Peyer's patch (tissue), 4 donors: Measurements from ENCODE around the gene ARHGAP26. TPM values are rescaled to one million over a fixed set of nuclear protein-coding genes. Genes with fewer than 3 reads are reported as not detected.

Experiments
- DNase-seq, 3 donors: peaks; one replicate each; pipeline ENCODE4 v3.0.0-alpha.2; 2017 to 2019
- H3K27ac ChIP-seq, 4 donors: fragments of 200-600 bp; sonication (generic); one replicate each; pipeline ENCODE4 v1.5.1; 2016 to 2019
- H3K27me3 ChIP-seq, 2 donors: fragments of 200-600 bp; sonication (generic); one replicate each; pipeline ENCODE4 v1.5.1; 2019
- H3K36me3 ChIP-seq, 3 donors: fragments of 200-600 bp; sonication (generic); one replicate each; pipeline ENCODE4 v1.5.1; 2016 to 2019
- H3K4me1 ChIP-seq, 4 donors: fragments of 200-600 bp; sonication (generic); one replicate each; pipeline ENCODE4 v1.5.1; 2016 to 2019
- H3K4me3 ChIP-seq, 4 donors: fragments of 200-600 bp; sonication (generic); 1 replicate in 3 of 4; 2 replicates in 1 of 4; pipeline ENCODE4 v1.5.1; 2016 to 2019; ENCODE audit warnings: mild to moderate bottlenecking in 1 of 4
- H3K9me3 ChIP-seq, 4 donors: fragments of 200-600 bp; sonication (generic); one replicate each; pipeline ENCODE4 v1.5.1; 2016 to 2019; ENCODE audit warnings: mild to moderate bottlenecking in 1 of 4
- POLR2A ChIP-seq, 2 donors: fragments of 450-650 bp; IDR thresholded peaks; one replicate each; pipeline ENCODE4 v1.5.1; 2017; ENCODE audit warnings: antibody characterized with exemption in 2 of 2, mild to moderate bottlenecking in 2 of 2, moderate library complexity in 2 of 2
- total RNA-seq, 4 donors: library from RNA; depleted of rRNA; stranded (reverse); fragments of >200 nt; gene quantifications; one replicate each; pipeline ENCODE4 v1.1.0, GENCODE V29; 2016
- TF ChIP-seq, protein P1 (sequence below), 6 experiments: fragments of 450-650 bp in 4 of 6; fragments of 200-600 bp in 2 of 6; sonication (generic) in 1 of 6; IDR thresholded peaks; one replicate each; pipeline ENCODE4 v1.5.1; 2017 to 2019; ENCODE audit warnings: antibody characterized with exemption in 6 of 6, mild to moderate bottlenecking in 3 of 6, moderate library complexity in 1 of 6

The ARHGAP26 gene
- total RNA-seq, 4 donors from 2014 or later: 60.1 to 180 (median 126) TPM

DNA sequence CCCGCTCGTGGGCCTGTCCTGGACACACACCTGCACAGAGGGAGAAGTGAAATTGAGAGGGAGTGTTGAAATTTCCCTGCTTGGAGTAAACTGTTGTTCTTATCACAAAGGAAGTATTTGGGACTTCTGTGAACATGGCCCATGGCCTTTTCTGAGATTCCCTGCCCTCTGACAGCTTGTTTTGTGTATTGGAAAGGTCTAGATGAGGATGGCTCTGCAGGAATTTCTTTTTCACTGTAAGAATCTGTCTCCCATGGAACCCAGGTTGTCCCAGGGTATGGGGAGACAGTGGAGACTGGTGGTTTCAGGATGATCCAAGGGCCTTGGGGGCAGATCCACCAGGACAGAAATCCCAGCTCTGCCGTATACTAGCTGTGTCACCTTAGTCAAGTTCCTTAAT, 121.8 kb downstream of the ARHGAP26 start:
- Histone ChIP-seq H3K27me3 (no peaks in the 10 kb centered on the region), H3K36me3 (peaks cover 0 to 14% (median 0%) of the 10 kb centered on the region in 3 donors), H3K27ac (no peak overlapping the region), H3K4me3 (no peak overlapping the region), H3K4me1 (no peaks in the 10 kb centered on the region), H3K9me3 (no peaks in the 10 kb centered on the region)
- no peak for DNase-seq
- TF ChIP-seq, protein P1, sequence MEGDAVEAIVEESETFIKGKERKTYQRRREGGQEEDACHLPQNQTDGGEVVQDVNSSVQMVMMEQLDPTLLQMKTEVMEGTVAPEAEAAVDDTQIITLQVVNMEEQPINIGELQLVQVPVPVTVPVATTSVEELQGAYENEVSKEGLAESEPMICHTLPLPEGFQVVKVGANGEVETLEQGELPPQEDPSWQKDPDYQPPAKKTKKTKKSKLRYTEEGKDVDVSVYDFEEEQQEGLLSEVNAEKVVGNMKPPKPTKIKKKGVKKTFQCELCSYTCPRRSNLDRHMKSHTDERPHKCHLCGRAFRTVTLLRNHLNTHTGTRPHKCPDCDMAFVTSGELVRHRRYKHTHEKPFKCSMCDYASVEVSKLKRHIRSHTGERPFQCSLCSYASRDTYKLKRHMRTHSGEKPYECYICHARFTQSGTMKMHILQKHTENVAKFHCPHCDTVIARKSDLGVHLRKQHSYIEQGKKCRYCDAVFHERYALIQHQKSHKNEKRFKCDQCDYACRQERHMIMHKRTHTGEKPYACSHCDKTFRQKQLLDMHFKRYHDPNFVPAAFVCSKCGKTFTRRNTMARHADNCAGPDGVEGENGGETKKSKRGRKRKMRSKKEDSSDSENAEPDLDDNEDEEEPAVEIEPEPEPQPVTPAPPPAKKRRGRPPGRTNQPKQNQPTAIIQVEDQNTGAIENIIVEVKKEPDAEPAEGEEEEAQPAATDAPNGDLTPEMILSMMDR (IDR thresholded peaks at IDR 0.05): no peak
- TF ChIP-seq POLR2A (IDR thresholded peaks at IDR 0.05): no peak

DNA sequence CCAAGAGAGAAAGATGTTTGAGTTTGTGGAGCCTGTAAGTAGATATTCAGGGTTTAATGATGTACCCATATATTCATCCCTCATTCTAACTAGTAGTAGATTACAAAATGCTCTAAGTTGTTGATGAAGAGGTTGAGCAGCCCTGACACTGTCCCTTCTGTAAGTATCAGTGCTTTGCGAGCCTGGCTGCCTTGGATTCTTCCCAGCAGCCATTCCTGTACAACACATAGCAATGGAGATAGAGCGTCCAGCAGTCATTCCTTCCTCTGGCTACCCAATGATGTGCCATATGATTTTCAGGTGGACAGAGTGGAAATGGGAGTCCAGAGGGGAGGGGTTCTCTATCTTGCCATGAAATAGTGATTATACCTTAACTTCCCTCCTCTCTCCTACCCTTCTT, 124.1 kb downstream of the ARHGAP26 start:
- Histone ChIP-seq H3K36me3 (peaks cover 0 to 24% (median 0%) of the 10 kb centered on the region in 3 donors), H3K27me3 (no peaks in the 10 kb centered on the region), H3K4me1 (no peaks in the 10 kb centered on the region), H3K27ac (no peak overlapping the region), H3K9me3 (no peaks in the 10 kb centered on the region), H3K4me3 (no peak overlapping the region)
- TF ChIP-seq, protein P1 (IDR thresholded peaks at IDR 0.05): no peak
- TF ChIP-seq POLR2A (IDR thresholded peaks at IDR 0.05): no peak
- DNase-seq: no peak

DNA sequence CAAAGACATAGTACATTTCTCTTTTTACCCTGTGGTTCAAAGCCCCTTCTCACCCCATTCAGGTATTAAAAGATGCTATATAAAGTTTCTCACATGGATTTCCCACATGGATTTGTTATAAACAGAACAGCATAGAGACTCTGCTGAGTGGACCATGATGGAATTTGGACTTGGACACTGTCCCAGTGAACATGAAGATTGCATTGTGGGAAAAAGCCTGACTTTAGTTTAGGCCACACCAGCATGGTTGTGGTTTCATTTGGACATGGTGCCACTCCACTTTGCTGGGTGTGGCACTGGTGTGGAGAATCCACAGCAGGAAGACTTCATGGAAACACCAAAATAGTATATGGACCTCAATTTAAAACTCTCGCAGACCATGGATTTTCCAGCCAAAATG, 124.6 kb downstream of the ARHGAP26 start:
- Histone ChIP-seq H3K4me3 (no peak overlapping the region), H3K9me3 (no peaks in the 10 kb centered on the region), H3K27ac (no peak overlapping the region), H3K27me3 (no peaks in the 10 kb centered on the region), H3K36me3 (peaks cover 0 to 24% (median 0%) of the 10 kb centered on the region in 3 donors), H3K4me1 (no peaks in the 10 kb centered on the region)
- DNase-seq: no peak
- TF ChIP-seq, protein P1 (IDR thresholded peaks at IDR 0.05): no peak
- TF ChIP-seq POLR2A (IDR thresholded peaks at IDR 0.05): no peak

DNA sequence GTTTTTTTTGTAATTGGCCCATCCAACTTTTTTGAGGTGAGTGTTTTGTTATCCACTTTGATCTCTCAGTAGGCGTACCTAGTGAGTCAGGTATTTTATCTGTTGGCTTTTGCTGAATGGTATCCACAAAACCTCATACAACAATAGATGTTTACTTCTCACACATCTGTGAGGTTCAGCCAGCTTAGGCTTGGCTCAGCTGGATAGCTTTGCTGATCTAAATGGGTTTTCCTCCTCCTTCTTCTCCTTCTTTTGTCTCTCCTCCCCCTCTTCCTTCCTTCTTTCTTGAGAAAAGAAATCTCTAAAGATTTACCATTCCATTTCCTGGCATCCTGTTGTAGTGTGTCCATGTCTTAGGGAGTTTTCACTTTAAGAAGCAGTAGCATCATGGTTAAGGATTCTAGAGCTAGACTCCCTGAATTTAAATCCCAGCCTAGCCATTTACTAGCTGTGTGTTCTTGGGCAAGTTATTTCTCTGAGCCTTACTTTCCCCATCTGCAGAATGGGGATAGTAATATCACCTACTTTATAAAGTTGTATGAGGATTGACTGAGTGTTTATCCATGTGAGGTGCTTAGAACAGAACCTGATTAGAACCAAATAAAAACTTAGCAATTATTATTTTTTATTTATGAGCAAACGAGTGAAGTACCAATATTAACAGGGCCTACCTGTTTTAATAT, 126.3 kb downstream of the ARHGAP26 start:
- peaks cover 0 to 24% (median 0%) of the 10 kb centered on the region in 3 donors for H3K36me3 ChIP-seq
- TF ChIP-seq, protein P1 (IDR thresholded peaks at IDR 0.05): no peak
- TF ChIP-seq POLR2A (IDR thresholded peaks at IDR 0.05): no peak
- no peak overlapping the region for H3K27ac ChIP-seq
- H3K4me1 ChIP-seq: no peaks in the 10 kb centered on the region
- H3K27me3 ChIP-seq: no peaks in the 10 kb centered on the region
- H3K4me3 ChIP-seq: no peak overlapping the region
- H3K9me3 ChIP-seq: no peaks in the 10 kb centered on the region
- DNase-seq: no peak

DNA sequence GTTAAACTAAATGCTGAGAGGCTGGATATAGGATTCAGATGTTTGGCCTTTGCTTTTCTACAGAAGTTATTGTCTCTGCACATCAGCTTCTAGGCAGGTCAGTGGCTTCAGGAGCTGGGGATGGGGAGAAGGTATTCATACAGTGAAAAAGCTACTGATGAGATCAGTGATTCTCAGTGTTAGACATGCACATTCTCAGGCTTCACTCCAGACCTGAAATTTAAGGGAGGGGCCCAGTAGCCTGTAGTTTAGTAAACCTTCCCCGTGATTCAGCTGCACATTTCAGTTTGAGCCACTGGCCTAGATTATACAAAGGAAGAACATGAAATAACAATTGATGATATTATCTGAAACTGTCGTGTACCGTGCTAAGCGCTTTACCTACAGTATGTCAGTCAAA, 127.2 kb downstream of the ARHGAP26 start:
- Histone ChIP-seq H3K4me1 (no peaks in the 10 kb centered on the region), H3K27ac (no peak overlapping the region), H3K27me3 (no peaks in the 10 kb centered on the region), H3K4me3 (no peak overlapping the region), H3K9me3 (no peaks in the 10 kb centered on the region), H3K36me3 (peaks cover 0 to 33% (median 0%) of the 10 kb centered on the region in 3 donors)
- DNase-seq: no peak
- TF ChIP-seq, protein P1 (IDR thresholded peaks at IDR 0.05): no peak
- TF ChIP-seq POLR2A (IDR thresholded peaks at IDR 0.05): no peak
